NCI-H526 treated with DMSO at 0.1 percent for 48 hours (cell line): ENCODE results near the gene PACS1.
"Not testable (repeated sequence)": the region's sequence is repeated elsewhere in the genome, so short reads cannot be mapped to it uniquely, and the experiment has no call there.

Source experiments
- DNase-seq: peaks from one replicate; lab custom pipeline; 2025; lab: John Stamatoyannopoulos, UW

The PACS1 gene

DNA sequence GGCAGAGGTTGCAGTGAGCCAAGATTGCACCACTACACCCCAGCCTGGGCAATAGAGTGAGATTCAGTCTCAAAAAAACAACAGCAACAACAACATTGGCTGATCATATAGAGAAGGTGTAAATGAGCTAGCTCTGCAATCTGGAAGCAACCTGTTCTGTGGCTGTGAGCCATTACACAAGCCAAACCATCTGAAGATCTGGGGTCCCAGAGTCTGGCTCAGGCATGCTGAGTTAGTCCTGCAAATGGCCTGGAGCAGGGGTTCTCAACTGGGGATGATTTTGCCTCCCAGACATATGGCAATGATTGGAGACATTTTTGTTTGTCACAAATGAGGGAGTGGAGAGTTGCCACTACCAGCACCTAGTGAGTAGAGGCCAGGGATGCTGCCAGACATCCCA lies 156.0 kb downstream of the PACS1 start:
- no peak for DNase-seq

DNA sequence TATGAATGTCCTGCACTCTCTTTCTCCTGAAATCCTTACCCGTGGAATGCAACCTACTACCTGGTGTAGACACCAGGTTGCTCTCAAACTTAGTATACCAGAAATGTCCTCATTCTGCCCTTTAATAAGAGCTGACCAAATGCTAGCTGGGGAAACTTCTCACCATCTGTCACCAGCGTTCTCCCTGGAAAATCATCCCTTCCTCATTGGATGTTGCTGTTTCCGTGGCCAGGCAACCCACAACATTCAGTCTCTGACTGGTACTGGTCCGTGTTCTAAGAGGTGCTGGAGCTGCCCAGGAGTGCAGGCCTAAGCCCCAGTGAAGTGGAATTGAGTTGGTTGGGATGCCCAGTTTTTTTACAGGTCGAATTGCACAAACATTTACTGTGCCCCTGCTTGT lies 157.6 kb downstream of the PACS1 start:
- no peak for DNase-seq

DNA sequence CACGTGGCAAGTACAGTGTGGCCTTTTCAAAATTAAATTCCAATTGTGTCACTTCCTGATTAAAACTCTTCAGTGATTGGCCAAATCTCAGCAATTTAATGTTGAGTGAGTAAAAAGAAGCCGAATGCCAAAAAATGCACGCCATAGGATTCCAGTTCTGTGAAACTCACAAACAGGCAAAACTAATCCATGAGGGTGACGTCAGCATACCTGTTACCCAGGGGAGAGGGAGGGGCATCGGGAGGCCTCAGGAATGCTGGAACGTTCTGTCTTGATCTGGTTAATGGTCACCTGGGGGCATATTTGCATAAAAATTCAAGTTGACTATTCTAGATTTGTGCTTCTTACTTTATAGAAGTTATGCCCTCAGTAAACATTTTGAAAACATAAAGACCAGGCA lies 158.4 kb downstream of the PACS1 start:
- no peak for DNase-seq

DNA sequence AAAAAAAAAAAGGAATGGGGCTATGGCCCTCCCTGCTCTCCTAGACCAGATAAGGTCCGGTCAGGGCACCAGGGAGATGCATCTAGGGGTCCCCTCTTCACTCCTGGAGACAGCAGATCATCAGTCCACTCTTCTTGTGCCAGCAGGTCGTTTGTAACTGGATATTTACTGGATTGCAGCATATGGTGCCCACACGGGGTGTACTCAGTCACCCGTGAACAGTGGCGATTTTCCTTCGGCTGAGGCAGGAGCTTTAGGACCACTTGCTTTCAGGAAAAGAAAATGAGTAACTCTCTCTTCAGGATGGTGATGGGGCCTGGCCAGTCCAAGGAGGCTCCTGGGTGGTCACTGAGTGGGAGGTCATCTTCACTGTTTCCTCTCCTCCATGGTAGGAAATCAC lies 160.1 kb downstream of the PACS1 start:
- DNase-seq = no peak

DNA sequence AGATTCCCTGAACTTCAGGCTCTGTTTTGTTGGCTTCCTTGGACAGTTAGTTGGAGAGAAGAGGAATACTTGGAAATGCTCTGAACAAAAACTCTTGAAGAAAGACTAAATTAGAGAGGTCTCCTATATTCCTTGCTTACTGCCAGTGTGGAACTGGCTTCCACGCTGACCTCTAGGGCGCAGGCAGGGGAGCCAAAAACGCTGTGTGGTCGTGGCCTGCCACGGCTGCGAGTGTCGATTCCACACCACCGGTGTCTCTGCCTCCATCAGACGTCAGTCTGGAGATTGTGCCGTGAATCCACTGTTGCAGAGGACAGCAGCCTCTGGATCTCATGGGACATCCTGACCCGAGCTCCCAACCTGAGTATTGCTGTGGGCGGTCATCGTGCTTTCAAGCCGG lies 160.9 kb downstream of the PACS1 start:
- no peak for DNase-seq

DNA sequence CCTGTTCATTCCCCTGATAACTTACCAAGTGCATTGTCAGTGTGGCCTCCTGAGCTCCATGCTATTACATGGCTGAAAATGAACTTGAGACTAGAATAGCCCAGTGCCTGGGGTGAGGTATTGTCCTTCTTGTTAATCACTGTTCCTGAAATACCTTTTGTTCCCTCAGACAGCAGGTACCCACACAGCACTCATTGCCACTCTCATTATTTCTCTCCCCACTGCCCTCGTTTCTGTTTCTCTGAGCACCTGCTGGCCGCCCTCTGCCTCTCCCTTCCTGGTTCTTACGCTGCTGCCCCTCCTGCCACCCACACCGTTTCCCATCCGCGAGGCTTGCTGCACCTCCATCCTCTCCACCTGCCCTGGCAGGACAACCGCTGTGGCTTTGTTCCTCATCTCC lies 161.5 kb downstream of the PACS1 start:
- DNase-seq = no peak

DNA sequence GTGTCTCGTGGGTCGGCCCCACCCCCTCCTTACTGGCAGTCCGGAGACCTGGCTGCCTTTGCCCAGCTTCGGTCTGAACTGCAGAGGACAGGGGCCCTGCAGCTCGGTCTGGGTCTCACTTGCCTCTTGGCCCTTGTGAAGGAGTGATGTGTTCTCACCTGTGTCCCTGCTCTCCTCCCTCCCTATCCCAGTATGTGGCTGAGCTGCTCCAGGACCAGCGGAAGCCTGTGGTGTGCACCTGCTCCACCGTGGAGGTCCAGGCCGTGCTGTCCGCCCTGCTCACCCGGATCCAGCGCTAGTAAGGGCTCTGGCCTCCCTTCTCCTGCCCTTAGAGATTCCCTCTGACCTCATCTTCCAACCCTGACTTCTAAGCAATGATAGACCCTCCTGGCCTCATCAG lies 162.7 kb downstream of the PACS1 start:
- no peak for DNase-seq

DNA sequence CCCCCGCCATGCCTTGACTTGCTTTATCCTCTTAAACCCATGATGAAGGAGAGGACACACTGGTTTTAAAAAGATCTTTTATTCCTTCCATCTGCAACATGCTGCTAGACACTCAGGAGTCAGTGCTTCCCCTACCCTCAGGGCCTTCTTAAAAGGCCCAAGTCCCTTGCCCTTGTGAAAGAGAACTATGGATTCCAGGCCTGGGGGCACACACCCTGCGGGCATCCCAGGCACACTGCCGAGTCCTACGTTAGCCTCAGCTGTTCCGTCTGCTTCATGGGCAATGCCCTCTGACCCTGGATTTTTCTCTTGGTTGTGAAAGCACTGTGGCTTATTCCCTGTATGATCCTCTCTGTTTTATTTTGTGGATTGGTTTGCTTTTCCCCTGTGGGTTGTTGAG lies 163.2 kb downstream of the PACS1 start:
- no peak for DNase-seq

DNA sequence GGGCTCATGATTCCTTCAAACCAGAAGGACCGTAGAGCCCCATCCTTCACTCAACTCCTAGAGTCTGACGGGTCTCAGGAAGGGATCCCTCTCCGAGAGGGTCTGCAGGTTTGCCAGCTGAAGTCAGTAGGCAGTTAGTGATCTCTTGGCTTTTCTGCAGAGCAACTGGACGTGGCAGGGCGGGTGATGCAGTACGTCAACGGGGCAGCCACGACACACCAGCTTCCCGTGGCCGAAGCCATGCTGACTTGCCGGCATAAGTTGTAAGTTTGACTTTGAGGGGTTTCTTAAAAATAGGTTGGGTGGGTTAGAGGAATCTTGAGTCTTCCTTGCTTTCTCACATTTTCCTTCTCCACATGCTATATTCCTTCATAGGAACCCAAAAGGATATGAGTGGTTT lies 165.1 kb downstream of the PACS1 start:
- no peak for DNase-seq

DNA sequence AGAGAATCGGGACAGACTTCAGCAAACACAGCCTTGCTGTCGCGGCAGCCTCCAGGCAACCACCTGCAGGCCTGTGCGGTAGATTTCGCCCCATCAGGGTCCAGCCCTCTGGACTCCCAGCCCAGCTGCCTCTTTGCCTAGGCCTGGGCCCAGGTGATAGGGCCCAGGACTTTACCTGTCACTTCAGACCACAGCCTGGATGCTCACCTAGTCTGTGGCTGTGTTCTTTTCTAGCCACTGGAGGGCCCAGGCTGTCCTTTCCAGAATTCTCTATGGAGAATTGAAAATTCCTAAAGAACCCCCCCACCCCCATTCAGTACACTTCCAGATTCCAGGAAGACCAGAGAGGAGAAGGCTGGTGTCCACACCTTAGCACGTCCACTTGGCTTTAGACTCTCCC lies 167.8 kb downstream of the PACS1 start:
- DNase-seq = no peak

DNA sequence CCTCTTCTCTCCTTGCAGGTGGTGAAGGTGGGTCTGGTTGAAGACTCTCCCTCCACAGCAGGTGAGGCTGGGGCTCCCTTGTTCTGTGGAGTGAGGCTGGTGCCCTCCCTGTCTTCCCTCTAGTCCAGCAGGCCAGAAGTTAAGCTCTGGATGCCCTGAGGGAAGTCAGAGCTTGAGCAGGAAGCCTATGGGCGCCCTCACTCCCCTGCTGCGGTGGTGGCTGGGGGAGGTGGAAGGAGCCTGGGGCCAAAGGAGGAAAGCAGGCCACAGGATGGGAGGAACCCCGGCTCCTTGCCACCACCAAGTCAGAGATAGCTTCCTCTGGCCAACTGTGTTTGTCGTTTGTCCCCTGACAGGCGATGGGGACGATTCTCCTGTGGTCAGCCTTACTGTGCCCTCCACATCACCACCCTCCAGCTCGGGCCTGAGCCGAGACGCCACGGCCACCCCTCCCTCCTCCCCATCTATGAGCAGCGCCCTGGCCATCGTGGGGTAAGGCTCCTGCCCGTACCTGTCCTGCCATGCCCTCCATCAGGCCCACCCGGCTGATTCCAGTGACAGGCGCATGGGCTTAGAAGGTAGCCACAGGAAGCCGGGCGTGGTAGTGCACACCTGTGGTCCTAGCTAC lies 168.8 kb downstream of the PACS1 start:
- DNase-seq = no peak

DNA sequence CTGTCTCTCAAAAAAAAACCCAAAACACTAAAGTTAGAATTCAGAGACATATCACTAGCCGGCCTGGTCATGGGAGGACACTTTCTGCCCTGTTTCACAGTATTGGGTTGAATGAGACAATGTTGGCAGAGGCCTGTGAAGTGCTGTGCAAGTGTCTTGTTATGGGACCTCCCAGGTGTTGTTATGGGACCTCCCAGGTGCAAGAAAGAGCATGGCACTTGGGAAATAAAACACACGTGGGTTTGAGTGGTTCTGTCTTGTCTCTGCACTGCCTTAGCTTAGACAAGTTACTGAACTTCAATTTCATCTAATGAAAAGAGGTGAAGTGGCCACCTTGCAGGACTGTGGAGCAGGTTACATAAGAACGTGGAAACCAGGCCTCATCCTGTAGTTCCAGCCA lies 169.4 kb downstream of the PACS1 start:
- no peak for DNase-seq

DNA sequence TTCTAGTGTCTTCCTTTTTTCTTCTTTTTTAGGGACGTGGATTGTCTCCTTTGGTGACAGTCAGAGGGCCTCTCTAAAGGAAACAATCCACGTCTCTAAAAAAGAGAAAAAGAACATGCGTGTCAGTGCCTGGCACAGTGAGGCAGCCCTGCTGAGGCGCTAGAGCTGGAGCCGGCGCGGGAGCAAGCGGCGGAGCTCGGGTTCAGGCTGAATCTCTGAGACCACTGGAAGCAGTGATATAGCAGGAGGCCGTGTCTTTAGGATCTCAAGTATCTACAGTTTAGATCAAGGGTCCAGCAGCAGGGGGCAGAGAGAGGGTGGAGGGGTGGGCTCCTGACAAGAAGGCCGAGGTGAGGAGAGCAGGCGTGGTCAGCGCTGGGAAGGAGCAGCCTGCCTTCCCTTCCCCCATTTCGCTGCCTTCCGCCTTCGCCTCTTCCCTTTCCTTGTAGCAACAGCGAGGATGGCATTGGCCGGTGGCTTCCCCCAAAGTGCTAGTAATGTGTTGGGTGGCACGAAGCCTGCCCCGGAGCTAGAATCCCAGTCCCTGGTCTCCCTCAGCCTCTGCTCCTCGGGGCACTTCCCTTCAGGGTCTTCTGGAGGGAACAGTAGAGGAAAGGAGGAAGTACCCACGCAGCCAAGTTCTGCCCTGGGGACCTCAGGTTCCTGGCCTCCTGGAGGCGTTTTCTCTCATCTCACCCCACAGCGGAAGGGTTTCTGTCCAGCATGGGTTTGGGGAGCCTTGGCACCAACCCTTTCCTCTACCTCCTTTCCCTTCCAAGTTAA lies 170.1 kb downstream of the PACS1 start:
- no peak for DNase-seq

DNA sequence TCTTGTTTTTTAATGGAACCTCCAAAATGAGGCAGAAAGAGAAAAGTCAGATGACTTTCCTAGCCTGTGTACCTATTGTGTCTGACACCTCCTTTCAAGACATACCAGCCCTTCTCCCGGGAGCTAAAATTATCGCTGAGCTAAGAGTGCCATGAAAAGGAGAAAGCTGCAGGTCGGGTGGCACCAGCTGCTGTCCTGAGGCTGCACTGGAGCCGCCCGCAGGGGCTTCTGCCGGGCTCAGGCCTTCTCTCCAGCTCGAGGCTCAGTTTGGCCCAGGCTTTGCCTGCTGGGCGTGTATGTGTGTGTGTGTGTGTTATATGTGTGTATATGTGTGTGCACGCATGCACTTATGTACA lies 170.7 kb downstream of the PACS1 start:
- no peak for DNase-seq

DNA sequence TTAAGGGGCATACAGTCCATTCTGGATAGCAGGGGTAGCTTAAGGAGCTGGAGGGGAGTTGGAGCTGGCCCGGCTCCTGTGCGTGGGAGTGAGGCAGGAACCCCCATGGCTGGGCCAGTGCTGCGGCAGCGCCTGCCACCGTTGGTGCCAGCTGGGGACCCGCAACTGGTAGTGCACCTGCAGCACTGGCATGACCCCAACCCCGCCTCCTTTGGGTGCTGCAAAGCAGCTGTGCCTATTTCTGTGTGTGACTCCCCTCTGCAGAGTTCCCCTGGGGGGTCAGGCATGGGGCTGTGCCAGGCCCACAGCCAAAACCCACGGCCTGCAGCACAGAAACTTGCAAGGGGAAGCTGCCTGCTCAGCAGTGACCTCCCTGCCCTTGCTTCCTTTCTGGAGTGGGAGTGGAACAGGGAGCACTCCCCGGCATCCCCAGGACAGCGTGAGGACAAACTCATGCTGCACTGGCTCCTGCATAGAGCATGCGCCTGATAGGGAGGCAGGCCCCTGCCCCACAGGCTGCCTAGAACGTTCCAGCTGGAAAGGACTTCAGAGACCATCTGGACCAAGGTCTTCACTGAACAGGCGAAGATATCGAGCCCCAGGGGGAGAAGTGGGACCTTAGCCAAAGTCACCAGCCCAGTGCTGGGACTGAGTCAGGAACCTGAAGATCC lies 172.2 kb downstream of the PACS1 start:
- no peak for DNase-seq

DNA sequence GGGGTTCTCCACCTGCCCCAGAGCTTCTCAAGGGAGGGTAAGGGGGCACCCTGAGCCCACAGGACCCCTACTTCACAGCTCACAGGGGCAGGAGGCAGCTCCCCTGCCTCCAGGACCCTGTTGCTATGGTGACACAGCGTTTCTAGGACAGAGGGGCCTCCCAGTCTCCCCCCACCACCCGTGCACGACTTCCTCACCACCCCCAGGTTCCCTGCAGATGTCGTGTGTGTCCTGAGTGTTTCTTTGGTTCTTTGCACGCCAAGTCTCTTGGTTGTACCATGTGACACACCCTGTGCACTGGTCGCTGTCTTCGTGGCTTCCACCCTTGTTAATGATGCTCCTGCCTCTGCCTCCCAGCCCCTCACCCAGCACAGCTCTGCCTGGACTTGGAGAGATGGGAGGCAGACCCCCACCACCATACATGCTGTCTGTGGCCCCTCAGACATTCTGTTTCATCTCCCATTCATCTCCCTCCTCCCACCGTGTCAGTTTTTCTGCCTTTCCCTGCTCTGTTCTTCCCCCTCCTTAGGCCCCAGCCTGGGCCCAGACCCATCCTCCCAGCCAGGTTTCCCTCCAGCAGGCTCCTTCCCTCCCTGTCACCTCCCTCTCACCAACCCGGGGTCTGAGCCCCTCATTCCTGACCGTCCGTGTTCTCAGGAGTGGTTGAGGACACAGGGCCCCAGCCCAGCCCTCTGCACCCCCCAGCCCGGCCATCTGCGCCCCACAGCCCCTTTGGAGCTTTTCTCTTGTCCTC lies 173.9 kb downstream of the PACS1 start:
- DNase-seq = no peak

DNA sequence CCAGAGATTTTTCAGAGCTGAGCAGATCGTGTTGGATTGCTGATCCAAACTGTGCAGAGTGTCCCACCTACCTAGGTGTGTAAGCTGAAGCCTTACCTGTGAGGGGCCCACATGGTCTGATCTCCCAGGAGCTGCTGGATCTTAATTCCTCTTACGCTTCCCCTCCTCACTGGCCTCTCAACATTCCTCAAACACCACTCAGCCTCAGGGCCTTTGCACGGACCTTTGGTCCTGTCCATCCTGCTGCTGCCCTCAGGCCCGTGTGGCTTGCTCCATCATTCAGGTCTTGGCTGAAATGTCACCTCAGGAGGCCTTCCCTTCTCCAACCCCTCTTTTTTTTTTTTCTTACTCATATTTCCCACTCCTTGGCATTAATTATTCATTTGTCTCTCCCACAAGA lies 177.2 kb downstream of the PACS1 start:
- no peak for DNase-seq

DNA sequence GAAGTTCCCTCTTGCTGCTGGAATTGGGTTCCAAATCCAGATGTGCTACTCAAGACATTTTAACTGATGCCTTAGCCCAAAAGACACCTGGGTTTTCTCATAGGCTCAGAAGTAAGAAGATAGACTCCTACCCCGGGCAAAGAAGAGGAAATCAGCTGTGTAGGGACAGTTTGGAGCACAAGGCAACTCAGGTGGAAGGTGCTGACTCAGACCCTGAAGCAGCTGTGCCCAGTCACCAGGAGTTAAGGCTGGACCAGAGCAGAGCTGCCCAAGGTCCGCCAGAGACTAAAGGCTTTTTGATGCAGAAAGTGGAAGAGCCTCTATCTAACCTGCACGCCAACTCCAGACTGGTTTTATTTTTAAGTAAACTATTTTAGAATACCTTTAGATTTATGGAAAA lies 177.7 kb downstream of the PACS1 start:
- no peak for DNase-seq

DNA sequence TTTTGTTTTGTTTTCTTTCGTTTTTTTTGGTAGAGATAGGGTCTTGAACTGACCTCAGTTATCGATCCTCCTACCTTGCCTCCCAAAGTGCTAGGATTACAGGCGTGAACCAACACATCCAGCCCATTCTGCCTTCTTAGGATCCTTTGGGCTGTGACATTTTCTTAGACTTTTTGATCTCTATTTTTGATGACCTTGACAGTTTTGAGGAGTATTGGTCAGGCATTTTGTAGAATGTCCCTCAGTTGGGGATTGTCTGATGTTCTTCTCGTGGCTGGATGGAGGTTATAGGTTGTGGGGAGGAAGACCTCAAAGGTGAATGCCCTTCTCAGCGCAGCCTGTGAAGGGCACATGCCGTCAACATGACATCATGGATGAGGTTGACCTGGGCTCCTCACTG lies 178.8 kb downstream of the PACS1 start:
- no peak for DNase-seq

DNA sequence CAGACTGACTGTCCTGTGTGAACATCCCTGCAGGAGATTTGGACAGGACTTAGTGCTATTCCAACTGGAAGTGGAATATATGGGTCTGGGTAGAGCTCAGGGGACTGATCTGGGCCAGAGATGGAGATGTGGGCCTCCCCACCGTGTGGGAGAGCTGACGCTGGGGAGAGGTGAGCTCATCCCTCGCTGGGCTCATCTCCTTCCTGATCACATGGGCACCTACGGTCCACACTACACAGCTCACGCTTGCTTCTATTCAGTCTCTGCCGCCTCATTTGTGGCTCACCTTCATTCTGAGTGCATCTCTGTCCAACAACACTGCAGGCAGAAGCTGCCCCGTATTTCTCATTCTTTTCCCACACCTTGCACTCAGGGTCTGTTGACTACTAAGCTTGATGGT lies 181.7 kb downstream of the PACS1 start:
- no peak for DNase-seq

DNA sequence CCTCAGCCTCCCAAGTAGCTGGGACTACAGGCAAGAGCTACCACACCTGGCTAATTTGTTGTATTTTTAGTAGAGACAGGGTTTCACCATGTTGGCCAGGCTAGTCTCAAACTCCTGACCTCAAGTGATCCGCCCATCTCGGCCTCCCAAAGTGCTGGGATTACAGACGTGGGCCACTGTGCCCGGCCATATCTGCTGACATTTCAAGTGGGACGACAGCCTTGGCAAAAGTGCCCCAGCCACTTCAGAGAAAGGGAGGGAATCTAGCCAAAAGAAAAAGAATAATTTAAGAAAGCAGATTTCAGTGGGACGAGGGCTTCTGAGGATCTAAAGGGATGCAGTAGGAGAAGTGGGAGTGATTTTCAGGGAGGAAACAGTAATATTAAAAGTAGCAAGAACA lies 183.0 kb downstream of the PACS1 start:
- not testable (repeated sequence) for DNase-seq

DNA sequence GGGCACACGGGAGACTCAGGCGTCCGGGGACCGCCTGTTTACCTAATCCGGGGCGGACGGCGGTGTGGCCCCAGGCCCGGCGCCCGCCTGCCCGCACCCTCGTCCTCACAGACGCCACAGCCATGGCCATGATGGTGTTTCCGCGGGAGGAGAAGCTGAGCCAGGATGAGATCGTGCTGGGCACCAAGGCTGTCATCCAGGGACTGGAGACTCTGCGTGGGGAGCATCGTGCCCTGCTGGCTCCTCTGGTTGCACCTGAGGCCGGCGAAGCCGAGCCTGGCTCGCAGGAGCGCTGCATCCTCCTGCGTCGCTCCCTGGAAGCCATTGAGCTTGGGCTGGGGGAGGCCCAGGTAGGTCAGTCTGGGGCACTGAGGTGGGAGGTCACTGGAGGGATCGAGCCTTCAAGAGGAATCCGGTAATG lies 188.4 kb downstream of the PACS1 start:
- no peak for DNase-seq

DNA sequence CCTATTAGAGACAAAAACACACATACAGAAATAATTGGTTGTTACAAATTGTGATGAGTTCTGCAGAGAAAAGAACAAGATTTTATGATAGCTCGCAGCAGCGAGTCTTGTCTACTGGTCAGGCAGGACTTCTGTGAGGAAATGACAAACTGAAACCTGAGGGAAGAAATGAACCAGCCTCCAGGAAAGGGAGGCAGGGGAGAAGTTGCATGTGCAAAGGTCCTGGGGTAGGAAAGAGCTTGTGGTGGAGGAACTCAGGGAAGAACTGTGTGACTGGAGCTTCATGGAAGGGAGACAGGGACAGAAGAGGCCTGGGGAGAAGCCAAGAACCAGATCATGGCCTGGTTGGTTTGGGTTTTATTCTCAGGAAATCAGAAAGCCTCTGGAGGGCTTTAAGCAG lies 189.2 kb downstream of the PACS1 start:
- no peak for DNase-seq
